HepG2 (cell line): ENCODE measurements around the gene MRPL43. TPM values are rescaled to one million over a fixed set of nuclear protein-coding genes. Genes with fewer than 3 reads are reported as not detected.

Source experiments
- AGO2 ChIP-seq: fragments of 200-400 bp; formaldehyde crosslinking; optimal IDR thresholded peaks from 2 replicates; pipeline ENCODE3; 2017; ENCODE audit warnings: mild to moderate bottlenecking, low read depth, low read length, moderate library complexity
- AKNA ChIP-seq: sonication (generic); formaldehyde crosslinking; IDR thresholded peaks from 2 replicates; pipeline ENCODE4 v1.4.0; 2020; ENCODE audit warnings: missing genetic modification reagents, borderline replicate concordance
- NFIB ChIP-seq: sonication (generic); formaldehyde crosslinking; IDR thresholded peaks from 2 replicates; pipeline ENCODE4 v1.9.0; 2021; ENCODE audit warnings: missing genetic modification reagents, mild to moderate bottlenecking, borderline replicate concordance
- RELA ChIP-seq: sonication (generic); formaldehyde crosslinking; IDR thresholded peaks from 2 replicates; pipeline ENCODE4 v1.4.0; 2020; ENCODE audit warnings: missing genetic modification reagents
- RFX3 ChIP-seq: IDR thresholded peaks from 2 replicates; pipeline ENCODE4 v1.6.1; 2016; ENCODE audit warnings: missing biosample characterization, missing genetic modification reagents
- ZBTB40 ChIP-seq, 2 experiments: fragments of 450-650 bp in 1 of 2; sonication (generic) in 1 of 2; formaldehyde crosslinking in 1 of 2; IDR thresholded peaks; 2 replicates each; pipeline versions ENCODE4 v1.6.1 to v1.8.0; 2016 to 2022; ENCODE audit warnings: antibody characterized with exemption in 1 of 2, mild to moderate bottlenecking in 1 of 2, missing genetic modification reagents in 1 of 2
- ZMYM2 ChIP-seq: sonication (generic); formaldehyde crosslinking; IDR thresholded peaks from 2 replicates; pipeline ENCODE4 v1.8.0; 2022; ENCODE audit warnings: mild to moderate bottlenecking, missing genetic modification reagents
- ZNF207 ChIP-seq: fragments of 450-650 bp; IDR thresholded peaks from 2 replicates; pipeline ENCODE4 v1.6.1; 2016; ENCODE audit warnings: antibody characterized with exemption, borderline replicate concordance
- ZNF24 ChIP-seq: fragments of 450-650 bp; IDR thresholded peaks from 2 replicates; pipeline ENCODE4 v1.6.1; 2017; ENCODE audit warnings: antibody characterized with exemption, mild to moderate bottlenecking
- ZNF263 ChIP-seq: sonication (generic); formaldehyde crosslinking; IDR thresholded peaks from 2 replicates; pipeline ENCODE4 v1.4.0; 2020; ENCODE audit warnings: missing genetic modification reagents
- ZNF382 ChIP-seq: sonication (generic); formaldehyde crosslinking; IDR thresholded peaks from 2 replicates; pipeline ENCODE4 v1.5.0; 2020; ENCODE audit warnings: missing genetic modification reagents, mild to moderate bottlenecking, borderline replicate concordance
- ZNF598 ChIP-seq: sonication (generic); formaldehyde crosslinking; IDR thresholded peaks from 2 replicates; pipeline ENCODE4 v1.5.1; 2020; ENCODE audit warnings: mild to moderate bottlenecking, missing genetic modification reagents, borderline replicate concordance
- ZNF660 ChIP-seq: sonication (generic); formaldehyde crosslinking; IDR thresholded peaks from 2 replicates; pipeline ENCODE4 v1.5.1; 2020; ENCODE audit warnings: mild to moderate bottlenecking, low read depth, missing genetic modification reagents, borderline replicate concordance
- polyA plus RNA-seq, 8 experiments: library from polyadenylated mRNA; depleted of rRNA in 3 of 8; stranded (reverse) in 7 of 8; unstranded in 1 of 8; fragments of >200 nt; fragmentation: Illumina TruSeq in 4 of 8; extraction: Trizol in 4 of 8; gene quantifications; 2 replicates each; pipeline versions ENCODE4 v1.2.1 to v1.2.3, GENCODE V29; 2011 to 2016; ENCODE audit warnings: low read depth in 4 of 8, missing spikeins in 1 of 8, mixed read lengths in 1 of 8; ENCODE audit not compliant: insufficient read depth in 1 of 8
- total RNA-seq, 5 experiments: library from RNA; depleted of rRNA; stranded (reverse); fragments of >200 nt; fragmentation: Illumina TruSeq; extraction: Trizol; gene quantifications; 2 replicates each; pipeline ENCODE4 v1.2.3, GENCODE V29; 2016; ENCODE audit warnings: low read depth in 1 of 5

MRPL43 gene
- total and polyA plus RNA-seq, 2 of the 13 experiments (the other 11 are each of a cell fraction or from before 2014, with no cell fraction given): 71.0 to 73.7 TPM

- peak; percentile 85 for TF ChIP-seq ZBTB40 (IDR thresholded peaks at IDR 0.05)
- TF ChIP-seq ZBTB40 (CRISPR knock-in tag; IDR thresholded peaks at IDR 0.05): no peak
- TF ChIP-seq NFIB: no peak
- peak; percentile 2; the same call in 1 of the 2 replicates for TF ChIP-seq ZNF598 (CRISPR knock-in tag)
- no peak for TF ChIP-seq RFX3 (CRISPR knock-in tag)
- TF ChIP-seq ZNF660: peak; percentile 36; the same call in 1 of the 2 replicates
- TF ChIP-seq ZNF207: no peak
- TF ChIP-seq ZNF24: no peak
- no peak for TF ChIP-seq ZMYM2
- TF ChIP-seq ZNF263 (CRISPR knock-in tag): no peak; the same call in 1 of the 2 replicates
- TF ChIP-seq AGO2: peak; percentile 100
- TF ChIP-seq ZNF382 (CRISPR knock-in tag): no peak
- no peak for TF ChIP-seq RELA (CRISPR knock-in tag)
- no peak for TF ChIP-seq AKNA (CRISPR knock-in tag)
These were observed at the start of gene MRPL43, which contains the start of gene TWNK (continued) for GRCh38 chr10:100986952-100987684.
